ENCODE data around the gene GCNA. TPM values are rescaled to one million over a fixed set of nuclear protein-coding genes. Genes with fewer than 3 reads are reported as not detected.

The GCNA gene
- polyA plus RNA-seq, 1 of the 3 experiments (the other 2 are of a cell fraction): 1.8 TPM

GRCh38 chrX:71549986-71550385, 28.3 kb upstream of the GCNA start:
- peaks cover 18% of the 10 kb centered on the region for H4K20me1 ChIP-seq (ENCODE audit: insufficient read depth)
- 61% methylated on average over 1 of the region's 1 CpG for WGBS (ENCODE audit: low lambda C conversion rate)
- TF ChIP-seq FOXJ3 (CRISPR knock-in tag; IDR thresholded peaks at IDR 0.05): no peak
- TF ChIP-seq POLR2AphosphoS5 (IDR thresholded peaks at IDR 0.05; ENCODE audit: low read depth, low read length): no peak
- no peak for TF ChIP-seq FOXM1 (IDR thresholded peaks at IDR 0.05; ENCODE audit: low read depth)
- no peak for TF ChIP-seq NRF1 (IDR thresholded peaks at IDR 0.05; ENCODE audit: low read depth, low read length)
- no peak for TF ChIP-seq RAD21 (IDR thresholded peaks at IDR 0.05; ENCODE audit: low read length)

GRCh38 chrX:71550578-71550977, 27.7 kb upstream of the GCNA start:
- ChIA-PET CTCF (no interaction called here), POLR2A (interaction anchor here (1.2 kb wide), 1 partner anchor 18 kb away, joined by 3 read pairs; the partner anchor contains the start of gene OGT)
- Histone ChIP-seq H3F3A (replicated peaks; ENCODE audit: insufficient read depth) (no peaks in the 10 kb centered on the region), H3K9me2 (no peaks in the 10 kb centered on the region), H3K9ac (no peak overlapping the region), H3K4me2 (no peak overlapping the region), H4K20me1 (ENCODE audit: insufficient read depth) (peaks cover 12% of the 10 kb centered on the region; the same call in 1 of the 2 replicates), H3K27me3 (ENCODE audit: insufficient read depth) (0 out of 2 replicates have a peak, but pooled peaks cover 6% of the 10 kb centered on the region), H2AFZ (ENCODE audit: low read depth) (no peak overlapping the region), H3K4me3 (ENCODE audit: low read depth in 2 of 2, low read length in 1 of 2) (no peak overlapping the region), H3K79me2 (ENCODE audit: insufficient read depth) (peaks cover 61% of the 10 kb centered on the region), H3K4me1 (ENCODE audit: control insufficient read depth in 1 of 2, insufficient read depth in 2 of 2, low read depth in 1 of 2, low read length in 1 of 2) (no peaks in the 10 kb centered on the region), H3K36me3 (replicated peaks in 1 of 2; ENCODE audit: control insufficient read depth in 1 of 2, insufficient read depth in 2 of 2, low read length in 1 of 2) (peaks cover 13 to 43% of the 10 kb centered on the region in 2 experiments), H3K27ac (ENCODE audit: low read depth in 2 of 2, low read length in 1 of 2) (no peak overlapping the region; a peak in 1 of 4 replicates), H3K9me3 (no peaks in the 10 kb centered on the region)
- no peak for DNase-seq
- 30% methylated on average over 3 of the region's 3 CpGs for WGBS (ENCODE audit: low lambda C conversion rate)
- TF ChIP-seq IRF3 (IDR thresholded peaks at IDR 0.05; ENCODE audit: low read depth, low read length): no peak
- no peak for TF ChIP-seq POLR2AphosphoS5 (IDR thresholded peaks at IDR 0.05; ENCODE audit: low read depth, low read length)
- TF ChIP-seq SMC3 (IDR thresholded peaks at IDR 0.05; ENCODE audit: low read depth, low read length): no peak
- no peak for TF ChIP-seq JUND (IDR thresholded peaks at IDR 0.05)
- TF ChIP-seq, protein P1, sequence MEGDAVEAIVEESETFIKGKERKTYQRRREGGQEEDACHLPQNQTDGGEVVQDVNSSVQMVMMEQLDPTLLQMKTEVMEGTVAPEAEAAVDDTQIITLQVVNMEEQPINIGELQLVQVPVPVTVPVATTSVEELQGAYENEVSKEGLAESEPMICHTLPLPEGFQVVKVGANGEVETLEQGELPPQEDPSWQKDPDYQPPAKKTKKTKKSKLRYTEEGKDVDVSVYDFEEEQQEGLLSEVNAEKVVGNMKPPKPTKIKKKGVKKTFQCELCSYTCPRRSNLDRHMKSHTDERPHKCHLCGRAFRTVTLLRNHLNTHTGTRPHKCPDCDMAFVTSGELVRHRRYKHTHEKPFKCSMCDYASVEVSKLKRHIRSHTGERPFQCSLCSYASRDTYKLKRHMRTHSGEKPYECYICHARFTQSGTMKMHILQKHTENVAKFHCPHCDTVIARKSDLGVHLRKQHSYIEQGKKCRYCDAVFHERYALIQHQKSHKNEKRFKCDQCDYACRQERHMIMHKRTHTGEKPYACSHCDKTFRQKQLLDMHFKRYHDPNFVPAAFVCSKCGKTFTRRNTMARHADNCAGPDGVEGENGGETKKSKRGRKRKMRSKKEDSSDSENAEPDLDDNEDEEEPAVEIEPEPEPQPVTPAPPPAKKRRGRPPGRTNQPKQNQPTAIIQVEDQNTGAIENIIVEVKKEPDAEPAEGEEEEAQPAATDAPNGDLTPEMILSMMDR (IDR thresholded peaks at IDR 0.05): no peak
- TF ChIP-seq RFX5 (IDR thresholded peaks at IDR 0.05; ENCODE audit: low read length): no peak
- TF ChIP-seq RAD21 (IDR thresholded peaks at IDR 0.05; ENCODE audit: low read length): no peak
- TF ChIP-seq TCF12 (IDR thresholded peaks at IDR 0.05): peak; percentile 61
- no peak for TF ChIP-seq TEAD4 (IDR thresholded peaks at IDR 0.05; ENCODE audit: borderline replicate concordance, insufficient read depth)
- TF ChIP-seq GATA2 (CRISPR knock-in tag; IDR thresholded peaks at IDR 0.05): peak; percentile 45; the same call in 1 of the 2 replicates

More at GRCh38 chrX:71549986-71550385, 28.3 kb upstream of the GCNA start:
- Histone ChIP-seq H3K27ac (ENCODE audit: low read depth in 2 of 2, low read length in 1 of 2) (no peak overlapping the region; a peak in 1 of 4 replicates), H3K4me2 (no peak overlapping the region), H3K9me3 (no peaks in the 10 kb centered on the region), H3K27me3 (ENCODE audit: insufficient read depth) (0 out of 2 replicates have a peak, but pooled peaks cover 6% of the 10 kb centered on the region), H3K79me2 (ENCODE audit: insufficient read depth) (peaks cover 63% of the 10 kb centered on the region), H2AFZ (ENCODE audit: low read depth) (no peak overlapping the region), H3F3A (replicated peaks; ENCODE audit: insufficient read depth) (no peaks in the 10 kb centered on the region), H3K36me3 (replicated peaks in 1 of 2; ENCODE audit: control insufficient read depth in 1 of 2, insufficient read depth in 2 of 2, low read length in 1 of 2) (peaks cover 13 to 39% of the 10 kb centered on the region in 2 experiments), H3K4me3 (ENCODE audit: low read depth in 2 of 2, low read length in 1 of 2) (no peak overlapping the region), H3K4me1 (ENCODE audit: control insufficient read depth in 1 of 2, insufficient read depth in 2 of 2, low read depth in 1 of 2, low read length in 1 of 2) (no peaks in the 10 kb centered on the region), H3K9me2 (no peaks in the 10 kb centered on the region), H3K9ac (no peak overlapping the region)
- CTCF ChIA-PET: no interaction called here
- DNase-seq: no peak
- POLR2A ChIA-PET: interaction anchor here (1.2 kb wide), 1 partner anchor 17 kb away, joined by 3 read pairs; the partner anchor contains the start of gene OGT
